IMR-90 (cell line): ENCODE measurements around the gene PCK1. TPM values are rescaled to one million over a fixed set of nuclear protein-coding genes. Genes with fewer than 3 reads are reported as not detected.

Experiments
- ATAC-seq: fragments of 200-7000 bp; cut with Tn5 transposase; 2 replicates; pipeline ENCODE4 v1.9.1; 2020; ENCODE audit warnings: low read depth, mild to moderate bottlenecking, moderate library complexity
- BruUV-seq: library from RNA; stranded (reverse); fragments of 400-500 nt; replicated peaks from 2 replicates; lab custom pipeline; 2021; lab: Mats Ljungman, UMichigan
- CTCF ChIA-PET: fragments of 300-600 bp; formaldehyde crosslinking; extraction: SDS; loops from one replicate; lab custom pipeline; 2021; ENCODE audit warnings: antibody characterized with exemption; lab: Yijun Ruan, JAX
- POLR2A ChIA-PET: fragments of 300-600 bp; sonication (Branson Sonifier 250); formaldehyde crosslinking; loops from one replicate; lab custom pipeline; 2022; ENCODE audit warnings: antibody characterized with exemption; ENCODE audit not compliant: unreplicated experiment; lab: Charles Lee
- DNase-seq: peaks from one replicate; pipeline ENCODE4 v3.0.0; 2013
- H2AFZ ChIP-seq: replicated peaks from 2 replicates; pipeline ENCODE3; 2013; ENCODE audit warnings: low read length, mild to moderate bottlenecking; ENCODE audit not compliant: poor library complexity
- H2AK5ac ChIP-seq: 2 replicates; pipeline ENCODE4 v1.6.1; 2013; ENCODE audit warnings: low read depth, low read length, inconsistent platforms
- H2AK9ac ChIP-seq: replicated peaks from 2 replicates; pipeline ENCODE3; 2013; ENCODE audit warnings: mild to moderate bottlenecking, low read depth, low read length, moderate library complexity; ENCODE audit not compliant: poor library complexity
- H2BK120ac ChIP-seq: 2 replicates; pipeline ENCODE4 v1.6.1; 2013; ENCODE audit warnings: low read depth, low read length, inconsistent platforms
- H2BK15ac ChIP-seq: 3 replicates; pipeline ENCODE4 v1.6.1; 2013; ENCODE audit warnings: low read depth, low read length, inconsistent platforms
- H2BK20ac ChIP-seq: 2 replicates; pipeline ENCODE4 v1.6.1; 2013; ENCODE audit warnings: low read depth, mild to moderate bottlenecking, inconsistent platforms, low read length, moderate library complexity
- H2BK5ac ChIP-seq: 2 replicates; pipeline ENCODE4 v1.6.1; 2013; ENCODE audit warnings: mild to moderate bottlenecking, low read depth, low read length, inconsistent platforms; ENCODE audit not compliant: poor library complexity, severe bottlenecking
- H3K14ac ChIP-seq: replicated peaks from 2 replicates; pipeline ENCODE4 v1.6.1; 2013; ENCODE audit warnings: low read depth, low read length, inconsistent platforms
- H3K18ac ChIP-seq: 2 replicates; pipeline ENCODE4 v1.6.1; 2013; ENCODE audit warnings: low read depth, low read length, control low read depth
- H3K23ac ChIP-seq: 2 replicates; pipeline ENCODE4 v1.6.1; 2013; ENCODE audit warnings: low read depth, low read length, inconsistent platforms
- H3K27ac ChIP-seq: 2 replicates; pipeline ENCODE4 v1.5.1; 2013; ENCODE audit warnings: mild to moderate bottlenecking, control low read depth, low read length; ENCODE audit not compliant: insufficient read depth
- H3K27me3 ChIP-seq: 2 replicates; pipeline ENCODE4 v1.6.1; 2013; ENCODE audit warnings: low read length; ENCODE audit not compliant: control insufficient read depth, insufficient read depth
- H3K36me3 ChIP-seq: 2 replicates; pipeline ENCODE4 v1.6.1; 2013; ENCODE audit warnings: low read length, mixed read lengths; ENCODE audit not compliant: control insufficient read depth, insufficient read depth
- H3K4ac ChIP-seq: 2 replicates; pipeline ENCODE4 v1.6.1; 2013; ENCODE audit warnings: low read depth, low read length, inconsistent platforms
- H3K4me1 ChIP-seq: 2 replicates; pipeline ENCODE4 v1.6.1; 2013; ENCODE audit warnings: low read length, mixed read lengths; ENCODE audit not compliant: control insufficient read depth, insufficient read depth
- H3K4me2 ChIP-seq: 2 replicates; pipeline ENCODE4 v1.6.1; 2013; ENCODE audit warnings: low read depth, mild to moderate bottlenecking, control low read depth, low read length, moderate library complexity
- H3K4me3 ChIP-seq: 2 replicates; pipeline ENCODE4 v1.5.1; 2013; ENCODE audit warnings: low read depth, mild to moderate bottlenecking, control low read depth, low read length, moderate library complexity; ENCODE audit not compliant: insufficient read depth
- H3K56ac ChIP-seq: 2 replicates; pipeline ENCODE4 v1.6.1; 2013; ENCODE audit warnings: low read length, inconsistent platforms; ENCODE audit not compliant: insufficient read depth; ENCODE audit errors: extremely low read depth
- H3K79me1 ChIP-seq, 2 experiments: 2 replicates each; pipeline ENCODE4 v1.6.1; 2013; ENCODE audit warnings: low read length in 2 of 2, inconsistent platforms in 1 of 2, low read depth in 1 of 2
- H3K9ac ChIP-seq: 2 replicates; pipeline ENCODE4 v1.6.1; 2013; ENCODE audit warnings: low read depth, low read length, control low read depth
- H3K9me1 ChIP-seq: 2 replicates; pipeline ENCODE4 v1.6.1; 2013; ENCODE audit warnings: low read length, inconsistent platforms; ENCODE audit not compliant: insufficient read depth
- H3K9me3 ChIP-seq: 2 replicates; pipeline ENCODE4 v1.6.1; 2013; ENCODE audit warnings: low read length; ENCODE audit not compliant: control insufficient read depth, insufficient read depth
- H4K20me1 ChIP-seq: 2 replicates; pipeline ENCODE4 v1.6.1; 2013; ENCODE audit warnings: low read length, inconsistent platforms; ENCODE audit not compliant: insufficient read depth
- H4K5ac ChIP-seq: 2 replicates; pipeline ENCODE4 v1.6.1; 2013; ENCODE audit warnings: mild to moderate bottlenecking, low read depth, low read length, control low read depth
- H4K8ac ChIP-seq, 2 experiments: 2 replicates each; pipeline ENCODE4 v1.6.1; 2013; ENCODE audit warnings: low read depth in 2 of 2, low read length in 2 of 2, control low read depth in 1 of 2, inconsistent platforms in 1 of 2
- H4K91ac ChIP-seq: 2 replicates; pipeline ENCODE4 v1.6.1; 2013; ENCODE audit warnings: low read depth, low read length, inconsistent platforms; ENCODE audit not compliant: insufficient read depth
- BHLHE40 ChIP-seq: fragments of 150-350 bp; IDR thresholded peaks from 2 replicates; pipeline ENCODE4 v1.6.1; 2016; ENCODE audit warnings: mild to moderate bottlenecking, low read depth, low read length
- CEBPB ChIP-seq: IDR thresholded peaks from 2 replicates; pipeline ENCODE4 v1.6.1; 2012; ENCODE audit warnings: low read depth, low read length, improper control_type of control experiment
- CHD1 ChIP-seq: IDR thresholded peaks from 2 replicates; pipeline ENCODE4 v1.6.1; 2012; ENCODE audit warnings: low read depth, low read length, improper control_type of control experiment
- CTCF ChIP-seq: conservative IDR thresholded peaks from 2 replicates; pipeline ENCODE4 v1.5.1; 2012; ENCODE audit warnings: mild to moderate bottlenecking, low read depth, low read length, improper control_type of control experiment
- MAFK ChIP-seq: IDR thresholded peaks from 2 replicates; pipeline ENCODE4 v1.6.1; 2012; ENCODE audit warnings: low read depth, low read length, improper control_type of control experiment
- MAZ ChIP-seq: IDR thresholded peaks from 2 replicates; pipeline ENCODE4 v1.6.1; 2012; ENCODE audit warnings: low read depth, mild to moderate bottlenecking, low read length, improper control_type of control experiment, moderate library complexity, borderline replicate concordance
- MXI1 ChIP-seq: IDR thresholded peaks from 2 replicates; pipeline ENCODE4 v1.6.1; 2012; ENCODE audit warnings: low read depth, mild to moderate bottlenecking, low read length, moderate library complexity, borderline replicate concordance
- NFE2L2 ChIP-seq: fragments of 150-350 bp; IDR thresholded peaks from 2 replicates; pipeline ENCODE4 v1.6.1; 2016; ENCODE audit warnings: low read depth, mild to moderate bottlenecking, low read length
- RCOR1 ChIP-seq: IDR thresholded peaks from 2 replicates; pipeline ENCODE4 v1.6.1; 2012; ENCODE audit warnings: mild to moderate bottlenecking, low read length, improper control_type of control experiment; ENCODE audit not compliant: insufficient replicate concordance
- SMC3 ChIP-seq: fragments of 150-350 bp; IDR thresholded peaks from 2 replicates; pipeline ENCODE4 v1.6.1; 2016; ENCODE audit warnings: low read depth, mild to moderate bottlenecking, antibody characterized with exemption, low read length, moderate library complexity
- WGBS, 2 experiments: methylation state at CpG; one replicate each; pipeline versions ENCODE4 v1.1.5 to v1.1.7; 2013; ENCODE audit warnings: missing lambda C conversion rate in 2 of 2; ENCODE audit not compliant: insufficient read length in 1 of 2; ENCODE audit errors: extremely low coverage in 2 of 2; 5-methylcytosine and 5-hydroxymethylcytosine counted together
- dilution Hi-C: fragments of 300-500 bp; cut with HindIII; formaldehyde crosslinking; loops from one replicate; pipeline ENCODE4 v1.14.3; 2018; ENCODE audit warnings: low sequenced_read_pairs; ENCODE audit not compliant: unreplicated experiment
- in situ Hi-C: fragments of 300-500 bp; cut with MboI; formaldehyde crosslinking; loops from 3 replicates; pipeline ENCODE4 v1.14.3; 2019; ENCODE audit warnings: low sequenced_read_pairs, inconsistent platforms, mixed read lengths
- intact Hi-C: fragments of 100-400 bp; cut with micrococcal nuclease; formaldehyde crosslinking; loops from 2 replicates; pipeline ENCODE4 v1.10.0; 2022
- polyA plus RNA-seq, 3 experiments: library from polyadenylated mRNA; depleted of rRNA; stranded (reverse); fragments of >200 nt; gene quantifications; 2 replicates each; pipeline ENCODE4 v1.2.3, GENCODE V29; 2012; ENCODE audit warnings: low replicate concordance in 1 of 3
- total RNA-seq: library from RNA; depleted of rRNA; stranded (reverse); fragments of >200 nt; gene quantifications from 2 replicates; pipeline ENCODE4 v1.2.3, GENCODE V29; 2012

The PCK1 gene
- total and polyA plus RNA-seq, 2 of the 4 experiments (the other 2 are of a cell fraction) = not detected

GRCh38 chr20:57546956-57547649 is 13.8 kb upstream of the PCK1 start:
- dilution Hi-C loops (no loop called here), in situ Hi-C loops (no loop called here), intact Hi-C loops (no loop called here)
- Histone ChIP-seq H3K9me3 (no peaks in the 10 kb centered on the region), H4K20me1 (no peaks in the 10 kb centered on the region), H3K4me3 (no peak overlapping the region), H4K8ac (no peak overlapping the region), H2BK20ac (no peak overlapping the region), H3K27ac (no peak overlapping the region), H3K18ac (no peak overlapping the region), H3K4me1 (no peaks in the 10 kb centered on the region), H2AK9ac (no peak overlapping the region), H3K79me1 (no peaks in the 10 kb centered on the region), H3K23ac (no peak overlapping the region), H2AFZ (no peak overlapping the region), H2BK120ac (no peak overlapping the region), H3K4me2 (no peak overlapping the region), H2BK5ac (no peak overlapping the region), H2AK5ac (no peak overlapping the region), H3K9ac (no peak overlapping the region), H4K5ac (no peak overlapping the region), H4K91ac (no peak overlapping the region), H3K56ac (no peak overlapping the region), H2BK15ac (no peak overlapping the region), H3K4ac (no peak overlapping the region), H3K36me3 (no peaks in the 10 kb centered on the region), H3K14ac (no peak overlapping the region), H3K27me3 (peaks cover 6% of the 10 kb centered on the region), H3K9me1 (no peaks in the 10 kb centered on the region)
- BruUV-seq = no TSS peak
- POLR2A ChIA-PET = no interaction called here
- TF ChIP-seq RCOR1 (no peak), CEBPB (no peak), MAZ (no peak), SMC3 (no peak), CTCF (no peak), MXI1 (no peak), NFE2L2 (no peak), BHLHE40 (no peak), CHD1 (no peak), MAFK (no peak)
- ATAC-seq (no peak), DNase-seq (peak; percentile 13)
- WGBS, 2 experiments = 35% methylated on average over 2 of the region's 8 CpGs; no CpG with 5 or more reads in 1 of the 2 experiments
- CTCF ChIA-PET = no interaction called here
